HG03108 (cell line): Measurements from ENCODE around the gene MEMO1.
"Not testable (repeated sequence)": the region's sequence is repeated elsewhere in the genome, so short reads cannot be mapped to it uniquely, and the experiment has no call there.

Experiments
- ATAC-seq: cut with Tn5 transposase; IDR thresholded peaks from one replicate; pipeline ENCODE4 v1.9.1; 2021; ENCODE audit warnings: moderate library complexity; ENCODE audit not compliant: unreplicated experiment

The MEMO1 gene

DNA sequence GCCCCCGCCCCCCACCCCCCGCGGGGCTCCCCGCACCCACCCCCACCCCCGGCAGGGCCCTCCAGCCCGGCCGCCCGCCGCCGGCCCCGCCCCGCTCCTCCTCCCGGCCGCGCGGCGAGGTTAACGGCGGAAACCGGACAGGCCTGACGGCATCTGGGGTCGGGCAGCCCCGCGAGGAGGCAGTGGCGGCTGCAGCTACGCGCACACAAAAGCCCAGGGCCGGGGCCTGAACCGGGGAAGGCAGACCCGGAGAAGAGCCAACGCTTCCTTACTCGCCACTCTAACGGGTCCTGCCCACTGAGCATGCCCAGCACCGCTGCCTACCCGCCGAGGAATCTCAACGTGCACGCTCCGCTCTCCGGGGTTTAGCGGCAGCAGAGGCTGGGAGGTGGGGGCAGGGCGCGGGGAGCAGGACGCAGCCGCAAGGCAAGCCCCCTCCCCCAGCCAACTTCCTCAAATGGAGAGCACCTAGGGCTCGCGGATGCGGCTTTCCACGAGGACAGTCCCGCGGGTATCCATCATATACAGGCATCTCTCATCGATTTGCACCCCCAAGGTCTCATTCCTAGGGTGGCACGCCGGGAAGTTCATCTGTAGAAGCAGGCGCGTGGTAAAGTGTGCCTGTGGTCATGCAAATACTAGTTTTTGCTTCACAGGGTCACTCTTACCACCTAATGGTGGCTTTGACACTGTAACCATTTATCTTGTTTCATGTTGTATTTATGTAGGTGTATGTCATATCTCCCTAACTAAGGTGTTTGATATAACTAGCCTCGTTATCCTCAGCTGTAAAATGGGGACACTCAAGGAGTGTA lies at the start of gene MEMO1:
Gene MEMO1 (minus strand): TSS at position 339 of the 815 bp plus-strand sequence. CDS start 761 bp downstream, outside the sequence.
- ATAC-seq = peak; percentile 53

DNA sequence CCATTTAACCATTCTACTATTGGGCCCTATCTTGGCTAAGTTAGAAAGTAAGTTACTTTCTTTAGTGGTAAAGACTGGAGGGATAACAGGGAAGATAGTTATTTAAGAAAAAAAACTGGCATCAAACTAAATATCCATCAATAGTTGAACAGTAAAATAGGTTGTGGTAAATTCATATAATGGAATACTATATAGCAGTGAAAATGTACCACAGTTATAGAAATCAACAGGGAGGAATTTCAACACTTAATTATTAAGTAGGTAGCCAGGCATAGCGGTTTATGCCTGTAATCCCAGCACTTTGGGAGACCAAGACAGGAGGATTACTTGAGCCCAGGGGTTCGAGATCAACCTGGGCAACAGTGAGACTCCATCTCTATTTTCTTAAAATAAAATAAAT lies 49.5 kb upstream of the MEMO1 start:
- ATAC-seq = no peak

DNA sequence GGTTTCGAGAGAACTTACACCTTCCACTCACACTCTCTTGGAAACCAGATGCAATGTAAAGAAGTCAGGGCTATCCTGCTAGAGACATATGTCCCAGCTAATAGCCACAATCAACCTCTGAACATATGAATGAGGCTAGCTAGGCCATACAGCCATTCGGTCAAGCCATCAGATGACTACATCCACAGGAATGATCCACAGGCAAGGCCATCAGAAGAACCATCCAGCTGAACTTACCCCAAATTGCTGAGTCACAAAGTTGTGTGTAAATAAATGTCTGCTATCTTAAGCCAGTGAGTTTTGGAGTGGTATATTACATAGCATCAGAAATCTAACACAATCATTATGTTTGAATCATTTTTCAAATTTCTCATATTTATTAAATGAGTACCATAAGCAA lies 47.3 kb upstream of the MEMO1 start:
- ATAC-seq = no peak

DNA sequence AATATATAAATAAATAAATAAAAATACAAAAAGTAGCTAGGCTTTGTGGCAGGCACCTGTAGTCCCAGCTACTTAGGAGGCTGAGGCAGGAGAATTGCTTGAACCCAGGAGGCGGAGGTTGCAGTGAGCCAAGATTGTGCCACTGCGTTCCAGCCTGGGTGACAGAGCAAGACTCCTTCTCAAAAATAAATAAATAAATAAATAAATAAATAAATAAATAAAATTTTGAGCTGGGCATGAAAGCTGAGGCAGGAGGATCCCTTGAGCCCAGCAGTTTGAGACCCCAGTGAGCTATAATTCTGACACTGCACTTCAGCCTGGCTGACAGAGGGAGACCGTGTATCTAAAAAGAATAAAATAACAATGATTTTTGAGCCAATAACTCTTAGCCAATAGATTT lies 43.8 kb upstream of the MEMO1 start:
- ATAC-seq = not testable (repeated sequence)

DNA sequence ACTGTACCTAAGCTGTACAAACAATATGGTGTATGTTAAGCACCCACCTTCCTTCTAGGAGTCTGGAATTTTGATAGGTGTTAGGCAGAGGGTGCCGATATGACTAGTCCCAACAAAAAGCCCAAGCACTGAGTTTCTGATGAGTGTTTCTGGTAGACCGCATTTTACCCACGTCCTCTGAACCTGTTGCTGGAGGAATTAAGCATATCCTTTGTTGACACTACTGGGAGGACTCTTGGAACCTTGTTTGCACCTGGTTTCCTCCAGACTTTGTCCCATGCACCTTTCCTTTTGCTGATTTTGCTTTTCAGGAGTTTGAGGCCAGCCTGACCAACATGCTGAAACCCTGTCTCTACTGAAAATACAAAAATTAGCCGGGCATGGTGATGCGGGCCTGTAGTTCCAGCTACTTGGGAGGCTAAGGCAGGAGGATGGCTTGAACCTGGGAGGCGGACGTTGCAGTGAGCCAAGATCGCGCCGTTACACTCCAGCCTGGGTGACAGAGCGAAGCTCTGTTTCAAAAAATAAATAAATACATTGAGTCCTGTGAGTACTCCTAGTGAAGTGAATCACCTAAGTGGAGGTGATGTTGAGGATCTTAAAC lies 41.1 kb upstream of the MEMO1 start:
- ATAC-seq = no peak

DNA sequence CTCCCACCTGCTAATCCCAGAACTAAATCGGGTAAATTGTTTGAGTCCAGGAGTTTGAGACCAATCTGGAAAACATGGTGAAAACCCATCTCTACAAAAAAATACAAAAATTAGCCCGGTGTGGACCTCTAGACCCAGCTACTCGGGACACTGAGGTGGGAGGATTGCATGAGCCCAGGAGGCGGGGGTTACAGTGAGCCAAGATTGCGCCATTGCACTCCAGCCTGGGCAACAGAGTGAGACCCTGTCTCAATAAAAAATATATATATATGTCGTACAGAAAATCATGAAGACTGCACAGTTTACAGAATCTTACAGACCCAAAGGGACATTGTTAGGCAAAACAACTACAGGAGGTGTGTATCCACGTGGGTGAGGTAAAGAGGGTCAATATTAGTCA lies 32.8 kb upstream of the MEMO1 start:
- ATAC-seq = no peak

DNA sequence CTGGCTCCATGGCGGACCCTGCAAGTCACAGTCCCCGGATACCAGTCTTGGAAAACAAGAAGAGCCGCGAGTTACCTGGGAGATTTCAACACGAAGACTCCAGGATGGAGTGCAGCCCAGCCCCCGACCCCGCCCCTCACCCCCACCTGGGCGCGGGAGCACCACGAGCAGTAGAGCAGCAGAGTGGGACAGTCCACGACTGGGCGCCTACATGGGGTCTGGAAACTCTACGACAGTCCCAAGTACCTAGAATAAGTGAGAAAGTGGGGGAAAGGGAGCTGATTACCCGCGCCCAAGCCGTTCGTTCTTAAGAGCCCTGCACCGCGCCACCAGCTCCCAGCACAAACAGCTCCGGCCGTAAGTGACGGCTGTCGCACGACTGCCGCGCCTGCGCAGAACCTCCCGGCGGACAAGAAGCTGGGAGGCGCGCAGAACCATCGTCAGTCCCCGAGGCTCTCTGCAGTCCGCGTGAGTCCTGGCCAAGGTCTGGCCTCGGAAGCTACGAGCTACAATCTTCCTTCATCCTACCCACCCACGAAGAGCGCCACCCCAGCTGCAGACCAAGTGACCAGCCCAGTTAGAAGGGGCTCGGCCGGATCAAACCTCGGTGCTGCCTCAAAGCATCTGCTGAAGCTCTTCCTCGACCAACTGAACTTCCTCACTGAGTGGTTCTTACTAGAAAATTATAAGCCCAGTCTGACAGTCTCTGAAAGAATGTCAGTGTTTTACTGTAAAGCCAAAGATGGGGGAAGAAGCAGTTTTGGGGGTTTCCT lies 28.8 kb upstream of the MEMO1 start, which contains the start of gene DPY30:
Gene DPY30 (minus strand): TSS at position 359 of the 773 bp plus-strand sequence. CDS start 349 bp downstream, at position 10.
- ATAC-seq = peak; percentile 91

DNA sequence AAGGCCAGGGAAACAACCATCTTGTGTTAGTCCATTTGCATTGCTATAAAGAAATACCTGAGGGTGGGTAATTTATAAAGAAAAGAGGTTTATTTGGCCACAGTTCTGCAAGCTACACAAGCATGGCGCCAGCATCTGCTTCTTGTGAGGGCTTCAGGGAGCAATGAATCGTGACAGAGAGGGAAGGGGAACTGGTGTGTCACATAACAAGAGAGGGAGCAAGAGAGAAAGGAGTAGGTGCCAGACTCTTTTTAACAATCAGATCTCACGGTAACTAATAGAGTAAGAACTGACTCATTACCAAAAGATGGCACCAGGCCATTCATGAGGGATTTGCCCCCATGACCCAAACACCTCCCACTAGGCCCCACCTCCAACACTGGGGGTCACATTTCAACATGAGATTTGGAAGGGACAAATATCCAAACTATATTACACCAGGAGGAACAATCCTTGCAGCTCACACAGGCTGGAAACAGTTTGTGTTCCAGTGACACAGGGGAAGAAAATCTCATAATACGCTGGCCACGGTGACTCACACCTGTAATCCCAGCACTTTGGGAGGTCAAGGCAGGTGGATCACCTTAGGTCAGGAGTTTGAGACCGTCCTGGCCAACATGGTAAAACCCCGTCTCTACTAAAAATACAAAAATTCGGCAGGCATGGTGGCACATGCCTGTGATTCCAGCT lies 23.5 kb upstream of the MEMO1 start:
- ATAC-seq = not testable (repeated sequence)

DNA sequence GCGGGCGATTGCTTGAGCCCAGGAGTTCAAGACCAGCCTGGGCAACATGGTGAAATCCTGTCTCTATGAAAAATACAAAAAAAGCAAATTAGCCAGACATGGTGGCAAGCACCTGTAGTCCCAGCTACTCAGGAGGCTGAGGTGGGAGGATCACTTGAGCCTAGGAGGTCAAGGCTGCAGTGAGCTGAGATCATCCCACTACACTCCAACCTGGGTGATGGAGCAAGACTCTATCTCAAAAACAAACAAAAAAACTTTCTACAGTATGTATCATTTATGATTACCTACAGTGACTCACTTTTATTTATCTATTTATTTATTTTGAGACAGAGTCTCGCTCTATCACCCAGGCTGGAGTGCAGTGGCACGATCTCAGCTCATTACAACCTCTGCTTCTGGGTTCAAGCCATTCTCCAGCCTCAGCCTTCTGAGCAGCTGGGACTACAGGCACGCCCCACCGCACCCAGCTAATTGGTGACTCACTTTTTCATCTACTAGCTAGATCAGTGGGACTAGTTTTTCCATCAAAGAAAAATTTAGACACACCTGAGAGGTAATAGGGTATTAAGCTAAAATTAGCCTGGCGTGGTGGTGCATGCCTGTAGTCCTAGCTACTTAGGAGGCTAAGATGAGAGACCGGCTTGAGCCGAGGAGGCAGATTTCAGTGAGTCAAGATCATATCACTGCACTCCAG lies 8.1 kb upstream of the MEMO1 start:
- ATAC-seq = not testable (repeated sequence)

DNA sequence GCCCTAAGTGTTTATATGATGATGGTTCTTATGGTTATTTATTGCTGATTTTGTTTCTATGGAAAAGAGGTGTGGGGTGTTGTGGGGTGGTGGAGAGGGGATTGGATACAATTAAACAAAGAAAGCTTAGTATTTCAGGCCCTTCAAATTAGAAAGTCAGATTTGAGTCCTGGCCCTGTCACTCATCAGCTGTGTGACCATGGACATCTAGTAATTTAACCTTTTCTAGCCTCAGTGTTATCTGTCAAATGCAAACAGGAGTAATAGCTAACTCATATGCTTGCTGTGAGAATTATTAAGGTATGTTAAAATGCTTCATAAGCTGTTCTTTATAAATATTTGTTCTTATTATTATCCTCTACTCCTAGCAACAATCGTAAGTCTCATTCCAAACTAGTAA lies 2.1 kb upstream of the MEMO1 start:
- no peak for ATAC-seq

DNA sequence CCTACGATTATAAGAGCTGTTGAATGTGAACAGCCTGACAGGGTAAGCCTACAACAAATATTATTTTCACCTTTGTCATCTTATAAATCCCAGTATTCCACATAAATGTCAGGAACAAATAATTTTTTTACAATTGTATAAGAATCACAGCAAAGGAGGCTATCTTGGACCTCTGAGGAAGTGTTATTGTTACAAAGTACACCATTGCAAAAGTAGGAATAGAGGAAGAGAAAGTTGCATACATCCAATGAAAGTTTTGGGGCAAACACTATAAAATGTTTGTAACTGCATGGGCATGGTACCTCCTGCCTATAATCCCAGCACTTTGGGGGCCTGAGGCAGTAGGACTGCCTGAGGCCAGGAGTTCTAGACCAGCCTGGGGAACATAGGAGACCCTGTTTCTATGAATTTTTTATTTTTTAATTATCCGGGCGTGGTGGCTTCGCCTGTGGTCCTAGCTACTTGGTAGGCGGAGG lies 715 bp upstream of the MEMO1 start:
- ATAC-seq = no peak

DNA sequence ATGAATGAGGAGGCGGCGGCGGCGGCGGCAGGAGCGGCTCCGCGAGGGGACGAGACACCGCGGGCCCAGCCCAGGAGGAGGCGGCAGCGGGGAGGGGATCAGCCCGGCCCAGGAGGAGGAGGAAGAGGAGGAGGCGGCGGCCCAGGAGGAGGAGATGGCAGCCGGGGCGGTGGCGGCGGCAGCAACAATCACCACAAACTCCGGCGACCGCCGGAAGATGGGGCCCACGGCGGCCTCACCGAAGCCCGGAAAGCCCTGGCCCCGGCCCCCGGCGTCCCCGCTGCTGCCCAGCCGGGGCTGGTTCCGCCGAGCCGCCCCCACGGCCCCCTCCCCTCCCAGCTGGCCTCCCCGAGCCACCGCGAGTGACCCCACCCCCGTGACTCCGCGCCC lies 533 bp downstream of the MEMO1 start:
- peak; percentile 39 for ATAC-seq

DNA sequence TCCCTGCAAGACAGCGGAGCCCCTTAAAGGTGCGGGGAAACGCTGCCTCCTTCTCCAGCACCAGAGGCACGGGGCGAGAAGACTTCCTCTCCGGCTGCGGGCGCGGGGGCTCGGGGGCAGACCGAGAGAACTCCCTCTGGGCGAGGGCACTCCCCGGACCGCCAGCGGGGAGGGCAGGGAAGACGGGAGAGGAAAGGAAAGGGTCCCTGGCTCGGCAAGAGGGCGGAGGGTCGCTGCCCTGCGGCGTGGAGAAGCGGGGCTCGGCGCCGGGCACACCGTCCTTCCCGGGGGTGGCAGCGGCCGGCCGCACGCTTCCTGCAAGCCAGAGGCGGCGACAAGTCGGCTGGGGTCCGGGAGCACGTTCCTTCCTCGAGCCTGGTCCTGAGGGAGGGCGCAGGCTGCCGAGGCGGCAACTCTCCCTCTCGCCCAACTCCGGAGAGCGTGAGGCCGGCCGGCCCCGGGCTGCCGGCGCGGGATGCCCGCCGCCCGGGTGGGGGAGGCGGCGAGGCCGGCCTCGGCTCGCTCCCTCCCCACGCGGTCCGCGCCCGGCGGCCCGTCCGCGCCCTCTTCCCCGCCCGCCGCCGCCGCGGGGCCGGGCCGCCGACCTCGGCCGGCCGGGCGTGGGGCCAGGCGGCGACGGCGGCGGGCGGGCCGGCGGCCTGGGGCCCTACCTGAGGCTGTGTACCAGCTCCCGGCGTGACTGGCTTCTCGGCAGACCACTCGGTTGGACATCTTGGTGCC lies 1.1 kb downstream of the MEMO1 start:
- peak; percentile 12 for ATAC-seq

DNA sequence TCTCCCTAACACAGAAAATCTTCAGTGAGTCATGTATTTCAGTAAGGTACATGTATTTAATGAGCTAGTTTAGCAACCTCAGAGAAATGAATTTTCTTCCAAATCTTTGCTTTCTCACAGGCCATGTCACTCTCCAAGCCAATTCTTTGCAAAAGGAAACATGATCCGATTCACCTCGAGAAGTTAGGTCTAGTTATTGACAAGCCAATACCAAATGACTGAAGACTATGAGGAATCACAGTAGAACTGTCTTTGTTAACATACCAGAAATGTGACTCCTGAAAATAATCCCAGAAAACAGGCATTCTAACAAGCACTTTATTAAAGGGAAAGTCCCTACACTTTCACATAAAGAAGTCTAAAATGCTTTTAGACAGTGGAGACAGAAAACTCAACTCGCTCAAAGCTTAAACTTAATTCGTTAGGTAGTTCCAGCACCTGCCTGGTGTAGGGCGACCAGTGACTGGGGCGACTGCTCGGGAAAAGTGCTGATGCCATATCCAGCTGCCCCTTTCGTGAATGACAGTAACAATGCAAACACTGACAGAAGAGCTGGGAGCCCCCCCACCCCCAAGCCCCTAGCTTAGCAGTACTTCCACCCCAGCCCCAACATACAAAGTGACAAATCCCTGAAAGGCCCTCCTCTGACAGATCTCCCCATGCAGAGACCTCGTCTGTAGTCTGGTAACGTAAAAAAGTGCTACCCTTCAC lies 1.8 kb downstream of the MEMO1 start:
- ATAC-seq = peak; percentile 0

DNA sequence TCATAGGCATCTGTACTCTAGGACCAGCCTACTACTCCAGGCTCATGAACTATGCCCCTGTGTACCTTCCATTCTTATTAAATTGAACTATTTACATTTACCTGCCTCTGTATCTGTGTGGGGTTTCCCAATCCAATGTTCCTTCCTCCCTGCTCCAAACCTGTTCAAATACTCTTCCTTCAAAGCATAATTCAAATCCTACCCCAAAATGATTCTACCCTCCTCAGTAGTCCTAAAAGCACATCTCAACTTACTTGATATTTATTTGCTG lies 3.8 kb downstream of the MEMO1 start:
- ATAC-seq = no peak

DNA sequence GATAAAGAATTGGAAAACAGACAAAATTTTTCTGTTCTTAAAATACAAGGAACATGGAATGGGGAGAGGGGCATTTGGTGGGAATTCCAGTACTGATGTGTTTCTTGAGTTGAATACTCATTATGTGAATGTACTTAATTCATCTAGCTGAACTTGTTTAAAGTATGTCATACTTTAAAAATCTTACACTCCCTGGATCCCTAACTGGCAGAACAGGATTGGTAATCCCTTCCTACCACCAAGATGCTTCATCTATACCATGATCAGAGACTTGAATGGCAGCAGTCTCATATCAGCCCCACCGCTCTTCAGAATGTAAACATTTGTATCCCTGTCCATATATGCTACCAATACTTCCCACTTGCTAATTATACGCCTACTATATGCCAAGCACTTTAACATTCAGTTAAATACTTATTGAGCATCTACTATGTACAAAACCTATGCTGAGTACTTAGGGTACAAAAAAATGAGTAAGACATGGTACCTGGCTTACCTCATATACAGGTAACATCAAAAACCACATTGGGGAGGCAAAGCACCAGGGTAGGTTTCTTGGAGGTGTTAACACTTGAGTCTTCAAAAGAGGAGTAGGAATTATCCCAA lies 5.3 kb downstream of the MEMO1 start:
- no peak for ATAC-seq

DNA sequence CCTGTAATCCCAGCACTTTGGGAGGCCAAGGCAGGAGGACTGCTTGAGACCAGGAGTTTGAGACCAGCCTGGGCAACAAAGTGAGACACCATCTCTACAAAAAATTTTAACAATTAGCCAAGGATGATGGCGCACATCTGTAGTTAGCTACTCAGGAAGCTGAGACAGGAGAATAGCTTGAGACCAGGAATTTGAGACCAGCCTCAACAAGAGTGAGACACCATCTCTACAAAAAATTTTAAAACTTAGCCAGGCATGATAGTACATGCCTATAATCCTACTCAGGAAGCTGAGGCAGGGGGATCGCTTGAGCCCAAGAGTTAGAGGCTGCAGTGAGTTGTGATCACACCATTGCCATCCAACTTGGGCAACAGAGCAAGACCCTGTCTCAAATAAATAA lies 7.0 kb downstream of the MEMO1 start:
- ATAC-seq = no peak

DNA sequence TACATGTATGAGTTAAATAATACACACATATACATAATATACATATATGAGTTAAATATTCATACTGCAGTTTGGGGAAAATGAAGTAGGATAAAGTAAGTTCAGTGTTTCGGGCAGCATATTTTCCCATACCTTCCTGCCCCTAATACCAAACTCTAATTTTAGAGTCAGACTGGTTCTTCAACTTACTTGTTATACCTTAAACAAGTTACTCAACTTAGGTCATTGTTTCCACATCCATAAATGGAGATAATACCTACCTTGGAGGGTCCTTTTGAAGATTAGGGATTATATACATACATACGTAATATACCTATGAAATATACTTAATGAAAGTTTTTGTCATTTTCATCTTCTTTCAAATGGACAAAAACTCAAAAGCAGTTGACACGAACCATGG lies 8.4 kb downstream of the MEMO1 start:
- no peak for ATAC-seq

DNA sequence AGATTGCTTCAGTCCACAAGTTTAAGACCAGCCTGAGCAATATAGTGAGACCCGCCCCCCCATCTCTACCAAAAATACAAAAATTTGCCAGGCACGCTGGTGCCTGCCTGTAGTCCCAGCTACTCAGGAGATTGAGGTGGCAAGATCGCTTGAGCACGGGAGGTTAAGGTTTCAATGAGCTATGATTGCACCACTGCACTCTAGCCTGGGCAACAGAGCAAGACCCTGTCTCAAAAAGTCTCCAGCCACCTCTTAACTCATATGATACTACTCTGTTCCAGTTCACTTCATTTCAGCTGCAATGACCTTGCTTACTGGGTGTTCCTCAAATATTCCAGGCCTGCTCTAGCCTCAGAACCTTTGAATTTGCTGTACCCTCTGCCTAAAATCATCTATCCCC lies 11.4 kb downstream of the MEMO1 start:
- no peak for ATAC-seq
